Right cardiac atrium (tissue), 5 donors: Measurements from ENCODE around the gene VPS33A. TPM values are rescaled to one million over a fixed set of nuclear protein-coding genes. Genes with fewer than 3 reads are reported as not detected.

ENCODE experiments used
- polyA plus RNA-seq: library from polyadenylated mRNA; stranded (reverse); fragments of 200-250 nt; gene quantifications from one replicate; pipeline ENCODE4 v1.2.3, GENCODE V29; 2013
- total RNA-seq, 4 donors: library from RNA; stranded (reverse); fragmentation: NEBNext Ultra II Directional; extraction: Animal tissue kit (Norgen Biotek cat#: 25700); gene quantifications; one replicate each; pipeline ENCODE4 v1.2.1, GENCODE V29; 2021
- donor health status: healthy with polysubstance abuse.
- donor health status: DM: no; HTN: yes; CAD: no.
- donor health status: DM: no; HTN: no; CAD: no.
- donor health status: DM: no; HTN: yes; CAD: no; lungs with severe emphysema.
- donor health status: DM: yes; HTN: yes; CAD: no.

VPS33A gene
- total and polyA plus RNA-seq, 5 donors: 7.3 to 15.2 (median 10.5) TPM

Other genes starting within 250 kb of the VPS33A start
- 10 to 100 TPM in 3 of 4 donors, 1 to 10 TPM in 1; 9.5 to 13.2 (median 11.8) TPM for gene BCL7A, start 244.6 kb downstream of the VPS33A start, total RNA-seq
- 6.7 TPM for gene BCL7A, start 244.6 kb downstream of the VPS33A start, polyA plus RNA-seq
- 10 to 100 TPM; 28.8 to 36.0 (median 33.9) TPM for gene MLXIP, start 187.7 kb downstream of the VPS33A start, total RNA-seq
- gene MLXIP, start 187.7 kb downstream of the VPS33A start, polyA plus RNA-seq: 26.4 TPM
- not detected for gene IL31, start 92.3 kb downstream of the VPS33A start, total RNA-seq
- gene IL31, start 92.3 kb downstream of the VPS33A start, polyA plus RNA-seq: not detected
- 1 to 10 TPM in 2 of 4 donors, under 1 TPM in 2; 0.69 to 3.1 (median 1.3) TPM for gene LRRC43, start 83.4 kb downstream of the VPS33A start, total RNA-seq
- gene LRRC43, start 83.4 kb downstream of the VPS33A start, polyA plus RNA-seq: 2.3 TPM
- under 1 TPM in 1 of 4 donors, not detected in 3; 0.29 TPM for gene B3GNT4, start 62.8 kb downstream of the VPS33A start, total RNA-seq
- gene B3GNT4, start 62.8 kb downstream of the VPS33A start, polyA plus RNA-seq: 0.36 TPM
- 10 to 100 TPM; 25.0 to 29.3 (median 27.3) TPM for gene DIABLO, start 40.4 kb downstream of the VPS33A start, total RNA-seq
- gene DIABLO, start 40.4 kb downstream of the VPS33A start, polyA plus RNA-seq: 31.9 TPM
- gene CLIP1, start 156.2 kb upstream of the VPS33A start, total RNA-seq: 100 to 1,000 TPM; 112 to 131 (median 121) TPM
- 43.7 TPM for gene CLIP1, start 156.2 kb upstream of the VPS33A start, polyA plus RNA-seq
- gene ZCCHC8, start 234.4 kb upstream of the VPS33A start, total RNA-seq: 10 to 100 TPM; 10.7 to 11.7 (median 10.8) TPM
- gene ZCCHC8, start 234.4 kb upstream of the VPS33A start, polyA plus RNA-seq: 11.6 TPM